HEK293 (cell line): ENCODE results near the gene SFT2D1.

ENCODE experiments used
- CTCF ChIA-PET: fragments of 350-600 bp; formaldehyde crosslinking; extraction: SDS; loops from one replicate; lab custom pipeline; 2021; ENCODE audit warnings: antibody characterized with exemption; lab: Yijun Ruan, JAX
- POLR2A ChIA-PET: fragments of 300-600 bp; formaldehyde crosslinking; extraction: SDS; loops from one replicate; lab custom pipeline; 2020; ENCODE audit warnings: antibody characterized with exemption, inconsistent platforms; lab: Yijun Ruan, JAX
- H3K27ac ChIP-seq: fragments of 200-500 bp; sonication (Bioruptor generic); 2 replicates; pipeline ENCODE4 v1.5.1; 2014; ENCODE audit warnings: low read depth, low read length, control low read depth, inconsistent platforms; ENCODE audit errors: extremely low read depth
- H3K36me3 ChIP-seq, 2 experiments: fragments of 200-500 bp in 1 of 2; sonication (Bioruptor generic) in 1 of 2; 1 replicate in 1 of 2; 2 replicates in 1 of 2; pipeline ENCODE4 v1.5.1; 2014 to 2017; ENCODE audit warnings: inconsistent platforms in 2 of 2, low read length in 2 of 2; ENCODE audit not compliant: control insufficient read depth in 2 of 2, insufficient read depth in 1 of 2
- H3K4me1 ChIP-seq: fragments of 200-500 bp; sonication (Bioruptor generic); 2 replicates; pipeline ENCODE4 v1.5.1; 2014; ENCODE audit warnings: mild to moderate bottlenecking, low read length, inconsistent platforms; ENCODE audit not compliant: control insufficient read depth, insufficient read depth
- H3K4me3 ChIP-seq: 2 replicates; pipeline ENCODE4 v1.5.1; 2011; ENCODE audit warnings: low read depth, mild to moderate bottlenecking, control low read depth, low read length, moderate library complexity
- H3K9me3 ChIP-seq: fragments of 200-500 bp; sonication (Bioruptor generic); 2 replicates; pipeline ENCODE4 v1.5.1; 2014; ENCODE audit warnings: low read depth, low read length, inconsistent platforms; ENCODE audit not compliant: control insufficient read depth, insufficient read depth
- CTCF ChIP-seq: fragments of 450-650 bp; formaldehyde crosslinking; IDR thresholded peaks from 2 replicates; pipeline ENCODE4 v1.5.1; 2016; ENCODE audit warnings: missing biosample characterization, missing genetic modification characterization
- HIC1 ChIP-seq: fragments of 450-650 bp; formaldehyde crosslinking; IDR thresholded peaks from 2 replicates; pipeline ENCODE4 v1.5.1; 2016; ENCODE audit warnings: missing biosample characterization, missing genetic modification characterization
- INSM2 ChIP-seq: fragments of 450-650 bp; formaldehyde crosslinking; IDR thresholded peaks from 2 replicates; pipeline ENCODE4 v1.5.1; 2016; ENCODE audit warnings: missing biosample characterization, missing genetic modification characterization
- KLF17 ChIP-seq: fragments of 450-650 bp; formaldehyde crosslinking; IDR thresholded peaks from 2 replicates; pipeline ENCODE4 v1.5.1; 2016; ENCODE audit warnings: missing biosample characterization, missing genetic modification characterization
- MYNN ChIP-seq: fragments of 450-650 bp; formaldehyde crosslinking; IDR thresholded peaks from 2 replicates; pipeline ENCODE4 v1.5.1; 2016; ENCODE audit warnings: missing biosample characterization, missing genetic modification characterization, borderline replicate concordance
- SCRT1 ChIP-seq: fragments of 450-650 bp; formaldehyde crosslinking; IDR thresholded peaks from 2 replicates; pipeline ENCODE4 v1.5.1; 2016; ENCODE audit warnings: missing biosample characterization, missing genetic modification characterization, borderline replicate concordance
- ZNF248 ChIP-seq: fragments of 450-650 bp; formaldehyde crosslinking; IDR thresholded peaks from 2 replicates; pipeline ENCODE4 v1.5.1; 2017; ENCODE audit warnings: missing biosample characterization, missing genetic modification characterization
- ZNF350 ChIP-seq: fragments of 450-650 bp; formaldehyde crosslinking; IDR thresholded peaks from 2 replicates; pipeline ENCODE4 v1.5.0; 2017; ENCODE audit warnings: missing biosample characterization, mild to moderate bottlenecking, missing genetic modification characterization
- ZNF366 ChIP-seq: fragments of 450-650 bp; formaldehyde crosslinking; conservative IDR thresholded peaks from 2 replicates; pipeline ENCODE4 v1.5.1; 2016; ENCODE audit warnings: missing biosample characterization, missing genetic modification characterization
- ZNF404 ChIP-seq: fragments of 450-650 bp; formaldehyde crosslinking; IDR thresholded peaks from 2 replicates; pipeline ENCODE4 v1.5.1; 2017; ENCODE audit warnings: missing biosample characterization, missing genetic modification characterization
- ZNF501 ChIP-seq: fragments of 450-650 bp; formaldehyde crosslinking; IDR thresholded peaks from 2 replicates; pipeline ENCODE4 v1.5.1; 2016; ENCODE audit warnings: missing biosample characterization, missing genetic modification characterization
- ZNF549 ChIP-seq: fragments of 450-650 bp; IDR thresholded peaks from 2 replicates; pipeline ENCODE4 v1.5.1; 2018; ENCODE audit warnings: missing biosample characterization, missing genetic modification characterization, mild to moderate bottlenecking, inconsistent platforms, moderate library complexity
- ZNF585B ChIP-seq: fragments of 450-650 bp; formaldehyde crosslinking; IDR thresholded peaks from 2 replicates; pipeline ENCODE4 v1.5.1; 2016; ENCODE audit warnings: missing biosample characterization, missing genetic modification characterization
- ZNF645 ChIP-seq: fragments of 450-650 bp; formaldehyde crosslinking; IDR thresholded peaks from 2 replicates; pipeline ENCODE4; 2016; ENCODE audit warnings: missing biosample characterization, missing genetic modification characterization
- ZNF768 ChIP-seq: fragments of 450-650 bp; formaldehyde crosslinking; IDR thresholded peaks from 2 replicates; pipeline ENCODE4 v1.5.1; 2018; ENCODE audit warnings: missing biosample characterization, mild to moderate bottlenecking, missing genetic modification characterization
- ZNF791 ChIP-seq: fragments of 450-650 bp; formaldehyde crosslinking; IDR thresholded peaks from 2 replicates; pipeline ENCODE4 v1.5.1; 2016; ENCODE audit warnings: missing biosample characterization, missing genetic modification characterization

The SFT2D1 gene

GRCh38 chr6:166344240-166344639, 1.9 kb upstream of the SFT2D1 start:
- Histone ChIP-seq H3K4me3 (no peak overlapping the region), H3K27ac (no peak overlapping the region), H3K36me3 (peaks cover 0 to 13% of the 10 kb centered on the region in 2 experiments; a peak in 2 of 3 replicates), H3K4me1 (peaks cover 3% of the 10 kb centered on the region; the same call in 1 of the 2 replicates), H3K9me3 (no peaks in the 10 kb centered on the region)
- no peak for TF ChIP-seq CTCF (tag by site-specific recombination)
- TF ChIP-seq ZNF645 (tag by site-specific recombination): no peak
- no peak for TF ChIP-seq SCRT1 (tag by site-specific recombination)
- TF ChIP-seq ZNF404: no peak
- TF ChIP-seq ZNF501 (tag by site-specific recombination): no peak
- no peak for TF ChIP-seq ZNF366
- no peak for TF ChIP-seq MYNN (tag by site-specific recombination)
- TF ChIP-seq ZNF791: no peak
- no peak for TF ChIP-seq ZNF350
- TF ChIP-seq HIC1: no peak
- TF ChIP-seq KLF17 (tag by site-specific recombination): no peak
- TF ChIP-seq INSM2 (tag by site-specific recombination): no peak
- POLR2A ChIA-PET: interaction anchor here (0.6 to 0.9 kb wide), 4 partner anchors 10 to 1062 kb away, joined by 3 read pairs; no protein-coding TSS in a partner anchor
- CTCF ChIA-PET: interaction anchor here (1.4 kb wide), 1 partner anchor 37 kb away, joined by 4 read pairs; no protein-coding TSS in a partner anchor

GRCh38 chr6:166343150-166343487, 774 bp upstream of the SFT2D1 start:
- CTCF ChIA-PET: interaction anchor here (0.9 to 1.3 kb wide), 2 partner anchors 38 to 62 kb away, joined by 3 to 7 read pairs; no protein-coding TSS in a partner anchor

GRCh38 chr6:166341977-166342348, 382 bp downstream of the SFT2D1 start:
- TF ChIP-seq ZNF768 (tag by site-specific recombination): 0 out of 2 replicates have a peak, but pooled peaks have one; percentile 11
- TF ChIP-seq ZNF248: no peak
- POLR2A ChIA-PET: interaction anchor here (0.9 to 1.7 kb wide), 2 partner anchors 19 to 40 kb away, joined by 5 to 7 read pairs; no protein-coding TSS in a partner anchor
- CTCF ChIA-PET: interaction anchor here (0.6 to 0.8 kb wide), 2 partner anchors 36 to 38 kb away, joined by 3 to 5 read pairs; no protein-coding TSS in a partner anchor

More at GRCh38 chr6:166343150-166343487, 774 bp upstream of the SFT2D1 start:
- Histone ChIP-seq H3K4me3 (peak overlapping the region; percentile 94), H3K9me3 (no peaks in the 10 kb centered on the region), H3K4me1 (peaks cover 3% of the 10 kb centered on the region; the same call in 1 of the 2 replicates), H3K36me3 (peaks cover 0 to 24% of the 10 kb centered on the region in 2 experiments; a peak in 2 of 3 replicates), H3K27ac (no peak overlapping the region; the same call in 1 of the 2 replicates)
- POLR2A ChIA-PET: interaction anchor here (0.6 to 1.7 kb wide), 5 partner anchors 9 to 179 kb away, joined by 3 to 7 read pairs (median 4); no protein-coding TSS in a partner anchor
- TF ChIP-seq ZNF585B (no peak), ZNF549 (tag by site-specific recombination) (no peak)

More at GRCh38 chr6:166341977-166342348, 382 bp downstream of the SFT2D1 start:
- Histone ChIP-seq H3K27ac (peak overlapping the region; percentile 71; the same call in 1 of the 2 replicates), H3K36me3 (peaks cover 0 to 36% of the 10 kb centered on the region in 2 experiments; a peak in 2 of 3 replicates), H3K4me1 (peaks cover 3% of the 10 kb centered on the region; the same call in 1 of the 2 replicates), H3K4me3 (peak overlapping the region; percentile 94), H3K9me3 (no peaks in the 10 kb centered on the region)
